Stomach (tissue), 9 donors: ENCODE data around the gene DTNBP1. TPM values are rescaled to one million over a fixed set of nuclear protein-coding genes. Genes with fewer than 3 reads are reported as not detected.

Source experiments
- DNase-seq, 2 donors: peaks; one replicate each; pipeline versions ENCODE4 v3.0.0 to v3.0.0-alpha.2; 2013 to 2019
- H3K27ac ChIP-seq, 5 donors: fragments of 200-600 bp in 4 of 5; sonication (generic) in 4 of 5; one replicate each; pipeline ENCODE4 v1.5.1; 2013 to 2019; ENCODE audit warnings: mild to moderate bottlenecking in 1 of 5, moderate library complexity in 1 of 5
- H3K27me3 ChIP-seq, 3 donors: fragments of 200-600 bp; sonication (generic); one replicate each; pipeline ENCODE4 v1.5.1; 2017 to 2019; ENCODE audit warnings: mixed run types in 1 of 3
- H3K36me3 ChIP-seq, 4 donors: fragments of 200-600 bp; sonication (generic); 1 replicate in 3 of 4; 2 replicates in 1 of 4; pipeline ENCODE4 v1.5.1; 2016 to 2019
- H3K4me1 ChIP-seq, 4 donors: fragments of 200-600 bp; sonication (generic); one replicate each; pipeline ENCODE4 v1.5.1; 2016 to 2019
- H3K4me3 ChIP-seq, 4 donors: fragments of 200-600 bp; sonication (generic) in 3 of 4; one replicate each; pipeline ENCODE4 v1.5.1; 2016 to 2019; ENCODE audit warnings: mild to moderate bottlenecking in 1 of 4
- H3K9me3 ChIP-seq, 4 donors: fragments of 200-600 bp; sonication (generic); one replicate each; pipeline ENCODE4 v1.5.1; 2016 to 2019
- CTCF ChIP-seq, 7 experiments: fragments of 450-650 bp in 4 of 7; fragments of 200-600 bp in 3 of 7; sonication (generic) in 3 of 7; IDR thresholded peaks; one replicate each; pipeline ENCODE4 v1.5.1; 2016 to 2019; ENCODE audit warnings: antibody characterized with exemption in 7 of 7, control low read depth in 2 of 7, mild to moderate bottlenecking in 1 of 7
- EP300 ChIP-seq: sonication (generic); formaldehyde crosslinking; IDR thresholded peaks from one replicate; pipeline ENCODE4 v1.6.1; 2017; ENCODE audit warnings: antibody characterized with exemption
- POLR2A ChIP-seq, 4 donors: fragments of 450-650 bp; IDR thresholded peaks; one replicate each; pipeline ENCODE4 v1.6.1; 2016; ENCODE audit warnings: antibody characterized with exemption in 4 of 4, control low read depth in 2 of 4, mild to moderate bottlenecking in 1 of 4, moderate library complexity in 1 of 4
- POLR2AphosphoS5 ChIP-seq, 3 donors: sonication (generic); formaldehyde crosslinking; IDR thresholded peaks; one replicate each; pipeline ENCODE4 v1.6.1; 2016; ENCODE audit warnings: antibody characterized with exemption in 3 of 3
- WGBS, 5 donors: extraction: QIAGEN DNeasy Blood & Tissue Kit in 3 of 5; methylation state at CpG; one replicate each; pipeline versions ENCODE4 v1.1.5 to v1.1.7; 2013 to 2018; 5-methylcytosine and 5-hydroxymethylcytosine counted together
- intact Hi-C: fragments of 100-400 bp; cut with DNase I; formaldehyde crosslinking; loops from one replicate; pipeline ENCODE4 v1.15.1; 2023; ENCODE audit warnings: low total_unique reads
- polyA plus RNA-seq, 3 donors: library from polyadenylated mRNA; stranded (reverse); fragments of 200-250 nt; gene quantifications; one replicate each; pipeline ENCODE4 v1.2.3, GENCODE V29; 2013
- total RNA-seq, 5 donors: library from RNA; depleted of rRNA; stranded (reverse); fragments of >200 nt; gene quantifications; one replicate each; pipeline versions ENCODE4 v1.1.0 to v1.2.3, GENCODE V29; 2014 to 2016
- donor health status: healthy with polysubstance abuse.
- donor health status: Bipolar disorder and iron deficiency.
- donor health status: healthy.

The DTNBP1 gene
- total and polyA plus RNA-seq, 8 donors = 4.1 to 68.7 (median 12.0) TPM

- peaks cover 0 to 26% (median 4%) of the 10 kb centered on the region in 4 donors for H3K4me1 ChIP-seq
- H3K36me3 ChIP-seq = no peaks in the 10 kb centered on the region
- no peak for TF ChIP-seq CTCF (IDR thresholded peaks at IDR 0.05)
- no peaks in the 10 kb centered on the region for H3K9me3 ChIP-seq
- intact Hi-C loops = no loop called here
- no peaks in the 10 kb centered on the region for H3K27me3 ChIP-seq
- H3K27ac ChIP-seq = no peak overlapping the region
- DNase-seq = no peak
- H3K4me3 ChIP-seq = no peak overlapping the region
Measured at GRCh38 chr6:15678514-15678913, 15.7 kb upstream of the DTNBP1 start.

GRCh38 chr6:15677822-15678221, 15.0 kb upstream of the DTNBP1 start:
- H3K36me3 ChIP-seq = no peaks in the 10 kb centered on the region
- TF ChIP-seq POLR2AphosphoS5 (IDR thresholded peaks at IDR 0.05) = no peak
- TF ChIP-seq CTCF (IDR thresholded peaks at IDR 0.05) = no peak
- no peak for TF ChIP-seq POLR2A (IDR thresholded peaks at IDR 0.05)
- TF ChIP-seq EP300 = no peak
- intact Hi-C loops = no loop called here
- no peaks in the 10 kb centered on the region for H3K9me3 ChIP-seq
- H3K27me3 ChIP-seq = no peaks in the 10 kb centered on the region
- no peak overlapping the region for H3K27ac ChIP-seq
- no peak for DNase-seq
- WGBS, 5 donors = 94 to 99% (median 96%) methylated on average over 6 of the region's 6 CpGs
- no peak overlapping the region for H3K4me3 ChIP-seq
- peaks cover 0 to 19% (median under 1%) of the 10 kb centered on the region in 4 donors for H3K4me1 ChIP-seq

- intact Hi-C loops = no loop called here
- no peaks in the 10 kb centered on the region for H3K9me3 ChIP-seq
- peaks cover 0 to 17% (median 0%) of the 10 kb centered on the region in 4 donors for H3K4me1 ChIP-seq
- H3K36me3 ChIP-seq = no peaks in the 10 kb centered on the region
- DNase-seq = peak in 1 of 2 donors; percentile 38
- no peak for TF ChIP-seq CTCF (IDR thresholded peaks at IDR 0.05)
- no peak overlapping the region for H3K27ac ChIP-seq
- H3K27me3 ChIP-seq = peaks cover 0 to 6% (median 0%) of the 10 kb centered on the region in 3 donors
- H3K4me3 ChIP-seq = no peak overlapping the region
- WGBS, 5 donors = 57 to 71% (median 69%) methylated on average over 3 of the region's 3 CpGs
Measured at GRCh38 chr6:15675536-15676220, 12.8 kb upstream of the DTNBP1 start.

GRCh38 chr6:15674690-15675386, 12.0 kb upstream of the DTNBP1 start:
- no peak overlapping the region for H3K4me3 ChIP-seq
- H3K27me3 ChIP-seq = peaks cover 0 to 6% (median 0%) of the 10 kb centered on the region in 3 donors
- no peak for DNase-seq
- no peaks in the 10 kb centered on the region for H3K36me3 ChIP-seq
- 74 to 84% (median 78%) methylated on average over 9 of the region's 9 CpGs for WGBS, 5 donors
- H3K9me3 ChIP-seq = no peaks in the 10 kb centered on the region
- intact Hi-C loops = no loop called here
- TF ChIP-seq POLR2A (IDR thresholded peaks at IDR 0.05) = no peak
- no peak for TF ChIP-seq CTCF (IDR thresholded peaks at IDR 0.05)
- no peak for TF ChIP-seq EP300
- peaks cover 0 to 17% (median 0%) of the 10 kb centered on the region in 4 donors for H3K4me1 ChIP-seq
- H3K27ac ChIP-seq = no peak overlapping the region
